Panc1 (cell line): ENCODE data around the gene NT5C3A. TPM values are rescaled to one million over a fixed set of nuclear protein-coding genes. Genes with fewer than 3 reads are reported as not detected.

Experiments
- ATAC-seq: fragments of 200-7000 bp; cut with Tn5 transposase; 2 replicates; pipeline ENCODE4 v1.9.1; 2020; ENCODE audit warnings: mild to moderate bottlenecking, moderate library complexity
- BruUV-seq: library from RNA; stranded (reverse); fragments of 400-500 nt; replicated peaks from 2 replicates; lab custom pipeline; 2021; lab: Mats Ljungman, UMichigan
- CTCF ChIA-PET: fragments of 300-600 bp; sonication (Branson Sonifier 250); formaldehyde crosslinking; loops from one replicate; lab custom pipeline; 2022; ENCODE audit warnings: antibody characterized with exemption; lab: Charles Lee
- POLR2A ChIA-PET: fragments of 300-600 bp; sonication (Branson Sonifier 250); formaldehyde crosslinking; loops from one replicate; lab custom pipeline; 2022; ENCODE audit warnings: antibody characterized with exemption; lab: Charles Lee
- DNase-seq: peaks from one replicate; pipeline ENCODE4 v3.0.0-alpha.2; 2010; ENCODE audit warnings: low read depth, low spot score
- H3K27ac ChIP-seq: 2 replicates; pipeline ENCODE4 v1.5.1; 2011; ENCODE audit warnings: mild to moderate bottlenecking, low read length, inconsistent platforms
- H3K27me3 ChIP-seq: fragments of 200-500 bp; sonication (Bioruptor generic); 2 replicates; pipeline ENCODE4 v1.6.0; 2014; ENCODE audit warnings: low read length, inconsistent platforms; ENCODE audit not compliant: control insufficient read depth, insufficient read depth
- H3K36me3 ChIP-seq: fragments of 200-500 bp; sonication (Bioruptor generic); 2 replicates; pipeline ENCODE4 v1.5.1; 2014; ENCODE audit warnings: inconsistent platforms, mild to moderate bottlenecking, low read length, moderate library complexity; ENCODE audit not compliant: control insufficient read depth, insufficient read depth
- H3K4me1 ChIP-seq: 2 replicates; pipeline ENCODE4 v1.5.1; 2011; ENCODE audit warnings: inconsistent platforms, mild to moderate bottlenecking, low read length, moderate library complexity; ENCODE audit not compliant: control insufficient read depth, insufficient read depth
- H3K4me3 ChIP-seq, 2 experiments: 2 replicates each; pipeline ENCODE4 v1.5.1; 2011 to 2012; ENCODE audit warnings: low read depth in 2 of 2, low read length in 2 of 2, mild to moderate bottlenecking in 2 of 2, inconsistent platforms in 1 of 2, moderate library complexity in 1 of 2
- H3K9me3 ChIP-seq: fragments of 200-500 bp; sonication (Bioruptor generic); 2 replicates; pipeline ENCODE4 v1.5.1; 2014; ENCODE audit warnings: low read depth, mild to moderate bottlenecking, inconsistent platforms, low read length, moderate library complexity; ENCODE audit not compliant: control insufficient read depth, insufficient read depth
- POLR2AphosphoS5 ChIP-seq: IDR thresholded peaks from 2 replicates; pipeline ENCODE4 v1.6.1; 2012; ENCODE audit warnings: mild to moderate bottlenecking, low read depth, low read length, moderate library complexity
- SIN3A ChIP-seq: IDR thresholded peaks from 2 replicates; pipeline ENCODE4 v1.6.1; 2012; ENCODE audit warnings: low read depth, mild to moderate bottlenecking, low read length, moderate library complexity, borderline replicate concordance; ENCODE audit not compliant: insufficient read depth
- TCF7L2 ChIP-seq: IDR thresholded peaks from 2 replicates; pipeline ENCODE4 v1.6.1; 2011; ENCODE audit warnings: mild to moderate bottlenecking, low read depth, low read length, inconsistent platforms
- in situ Hi-C: cut with HindIII; loops from 2 replicates; pipeline ENCODE4 v1.10.0; 2016; ENCODE audit warnings: low sequenced_read_pairs, low pct_unique_long_range_greater_than_20kb
- intact Hi-C: fragments of 100-400 bp; cut with micrococcal nuclease; formaldehyde crosslinking; loops from one replicate; pipeline ENCODE4 v1.10.0; 2022; ENCODE audit not compliant: unreplicated experiment
- total RNA-seq: library from RNA; stranded (reverse); gene quantifications from one replicate; pipeline ENCODE4 v1.2.1, GENCODE V29; 2021; ENCODE audit not compliant: unreplicated experiment
- TF ChIP-seq, protein P1 (sequence below), 2 experiments: IDR thresholded peaks; 2 replicates each; pipeline ENCODE4 v1.6.1; 2011 to 2012; ENCODE audit warnings: low read depth in 2 of 2, control low read depth in 1 of 2, low read length in 1 of 2, mild to moderate bottlenecking in 1 of 2, moderate library complexity in 1 of 2; ENCODE audit not compliant: insufficient read depth in 1 of 2
- TF ChIP-seq, protein P2 (sequence below): fragments of 450-650 bp; IDR thresholded peaks from 2 replicates; pipeline ENCODE4 v1.5.1; 2017; ENCODE audit warnings: mild to moderate bottlenecking

Gene NT5C3A
- total RNA-seq, 1 experiment from 2014 or later: 29.1 TPM

DNA sequence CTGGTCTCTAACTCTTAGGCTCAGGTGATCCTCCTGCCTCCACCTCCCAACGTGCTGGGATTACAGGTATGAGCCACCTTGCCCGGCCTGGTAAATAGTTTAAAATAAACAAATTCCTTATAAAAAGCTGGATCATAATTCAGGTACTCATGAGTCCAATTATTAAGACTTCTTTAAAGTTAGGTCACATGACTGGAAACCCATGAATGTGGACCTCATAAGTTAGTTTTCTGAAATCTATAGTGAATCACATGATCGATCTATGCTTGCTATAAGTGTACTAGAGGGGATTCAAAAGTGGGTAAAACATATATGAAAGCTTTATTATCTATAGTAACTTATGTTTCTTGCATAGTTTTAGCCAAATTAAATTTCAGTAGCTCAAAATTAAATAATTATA lies 14.3 kb downstream of the NT5C3A start:
- no peak for DNase-seq
- intact Hi-C loops: loop anchor here (10.0 kb wide), 1 partner anchor 93 kb away; the partner anchor contains the start of gene FKBP9
- CTCF ChIA-PET: no interaction called here
- POLR2A ChIA-PET: no interaction called here
- Histone ChIP-seq H3K27ac (no peak overlapping the region), H3K27me3 (no peaks in the 10 kb centered on the region), H3K36me3 (no peaks in the 10 kb centered on the region), H3K9me3 (no peaks in the 10 kb centered on the region), H3K4me1 (peaks cover 20% of the 10 kb centered on the region), H3K4me3 (no peak overlapping the region)
- BruUV-seq: no TSS peak
- no peak for ATAC-seq
- no peak for TF ChIP-seq POLR2AphosphoS5
- TF ChIP-seq TCF7L2: no peak
- no peak for TF ChIP-seq SIN3A
- TF ChIP-seq, protein P1, sequence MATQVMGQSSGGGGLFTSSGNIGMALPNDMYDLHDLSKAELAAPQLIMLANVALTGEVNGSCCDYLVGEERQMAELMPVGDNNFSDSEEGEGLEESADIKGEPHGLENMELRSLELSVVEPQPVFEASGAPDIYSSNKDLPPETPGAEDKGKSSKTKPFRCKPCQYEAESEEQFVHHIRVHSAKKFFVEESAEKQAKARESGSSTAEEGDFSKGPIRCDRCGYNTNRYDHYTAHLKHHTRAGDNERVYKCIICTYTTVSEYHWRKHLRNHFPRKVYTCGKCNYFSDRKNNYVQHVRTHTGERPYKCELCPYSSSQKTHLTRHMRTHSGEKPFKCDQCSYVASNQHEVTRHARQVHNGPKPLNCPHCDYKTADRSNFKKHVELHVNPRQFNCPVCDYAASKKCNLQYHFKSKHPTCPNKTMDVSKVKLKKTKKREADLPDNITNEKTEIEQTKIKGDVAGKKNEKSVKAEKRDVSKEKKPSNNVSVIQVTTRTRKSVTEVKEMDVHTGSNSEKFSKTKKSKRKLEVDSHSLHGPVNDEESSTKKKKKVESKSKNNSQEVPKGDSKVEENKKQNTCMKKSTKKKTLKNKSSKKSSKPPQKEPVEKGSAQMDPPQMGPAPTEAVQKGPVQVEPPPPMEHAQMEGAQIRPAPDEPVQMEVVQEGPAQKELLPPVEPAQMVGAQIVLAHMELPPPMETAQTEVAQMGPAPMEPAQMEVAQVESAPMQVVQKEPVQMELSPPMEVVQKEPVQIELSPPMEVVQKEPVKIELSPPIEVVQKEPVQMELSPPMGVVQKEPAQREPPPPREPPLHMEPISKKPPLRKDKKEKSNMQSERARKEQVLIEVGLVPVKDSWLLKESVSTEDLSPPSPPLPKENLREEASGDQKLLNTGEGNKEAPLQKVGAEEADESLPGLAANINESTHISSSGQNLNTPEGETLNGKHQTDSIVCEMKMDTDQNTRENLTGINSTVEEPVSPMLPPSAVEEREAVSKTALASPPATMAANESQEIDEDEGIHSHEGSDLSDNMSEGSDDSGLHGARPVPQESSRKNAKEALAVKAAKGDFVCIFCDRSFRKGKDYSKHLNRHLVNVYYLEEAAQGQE (IDR thresholded peaks at IDR 0.05; ENCODE audit: insufficient read depth in 1 of 2, low read depth in 2 of 2, low read length in 1 of 2): no peak
- TF ChIP-seq, protein P2, sequence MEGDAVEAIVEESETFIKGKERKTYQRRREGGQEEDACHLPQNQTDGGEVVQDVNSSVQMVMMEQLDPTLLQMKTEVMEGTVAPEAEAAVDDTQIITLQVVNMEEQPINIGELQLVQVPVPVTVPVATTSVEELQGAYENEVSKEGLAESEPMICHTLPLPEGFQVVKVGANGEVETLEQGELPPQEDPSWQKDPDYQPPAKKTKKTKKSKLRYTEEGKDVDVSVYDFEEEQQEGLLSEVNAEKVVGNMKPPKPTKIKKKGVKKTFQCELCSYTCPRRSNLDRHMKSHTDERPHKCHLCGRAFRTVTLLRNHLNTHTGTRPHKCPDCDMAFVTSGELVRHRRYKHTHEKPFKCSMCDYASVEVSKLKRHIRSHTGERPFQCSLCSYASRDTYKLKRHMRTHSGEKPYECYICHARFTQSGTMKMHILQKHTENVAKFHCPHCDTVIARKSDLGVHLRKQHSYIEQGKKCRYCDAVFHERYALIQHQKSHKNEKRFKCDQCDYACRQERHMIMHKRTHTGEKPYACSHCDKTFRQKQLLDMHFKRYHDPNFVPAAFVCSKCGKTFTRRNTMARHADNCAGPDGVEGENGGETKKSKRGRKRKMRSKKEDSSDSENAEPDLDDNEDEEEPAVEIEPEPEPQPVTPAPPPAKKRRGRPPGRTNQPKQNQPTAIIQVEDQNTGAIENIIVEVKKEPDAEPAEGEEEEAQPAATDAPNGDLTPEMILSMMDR: no peak
- in situ Hi-C loops: no loop called here

DNA sequence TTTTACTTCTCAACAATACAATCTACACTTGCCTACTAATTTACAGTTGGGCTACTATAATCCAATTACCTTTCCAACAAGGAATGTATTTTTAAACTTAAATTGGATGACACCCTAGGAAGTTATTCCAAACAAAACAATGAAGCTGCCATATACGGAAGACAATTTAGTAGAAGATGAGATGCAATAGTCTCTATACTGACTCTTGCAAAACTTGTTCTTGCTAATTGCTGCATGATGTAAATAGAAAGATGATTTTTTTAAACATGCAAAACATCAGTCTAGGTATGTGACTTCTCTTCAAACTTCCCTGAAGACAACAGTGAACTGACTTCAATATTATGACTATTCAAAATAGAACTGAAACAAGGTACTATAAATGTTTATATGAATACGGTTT lies 17.6 kb downstream of the NT5C3A start:
- CTCF ChIA-PET: no interaction called here
- DNase-seq (no peak), ATAC-seq (no peak)
- no peak overlapping the region for H3K4me3 ChIP-seq
- POLR2A ChIA-PET: no interaction called here
- no peaks in the 10 kb centered on the region for H3K27me3 ChIP-seq
- H3K27ac ChIP-seq: peak overlapping the region; percentile 88; the same call in 1 of the 2 replicates
- no peaks in the 10 kb centered on the region for H3K36me3 ChIP-seq
- no TSS peak for BruUV-seq
- in situ Hi-C loops (no loop called here), intact Hi-C loops (loop anchor here (10.0 kb wide), 1 partner anchor 90 kb away; the partner anchor contains the start of gene FKBP9)
- H3K4me1 ChIP-seq: peaks cover 42% of the 10 kb centered on the region
- no peaks in the 10 kb centered on the region for H3K9me3 ChIP-seq
- TF ChIP-seq SIN3A: no peak
- TF ChIP-seq, protein P2: no peak
- TF ChIP-seq, protein P1 (IDR thresholded peaks at IDR 0.05; ENCODE audit: insufficient read depth in 1 of 2, low read depth in 2 of 2, low read length in 1 of 2): no peak
- no peak for TF ChIP-seq POLR2AphosphoS5
- no peak for TF ChIP-seq TCF7L2
